Naive thymus-derived CD4-positive, alpha-beta T cell (primary cell): ENCODE data around the gene SVOP. TPM values are rescaled to one million over a fixed set of nuclear protein-coding genes. Genes with fewer than 3 reads are reported as not detected.
A peak's percentile ranks its signal among the peaks of the same experiment; 100 is the strongest.
"Not testable (repeated sequence)": the region's sequence is repeated elsewhere in the genome, so short reads cannot be mapped to it uniquely, and the experiment has no call there.

Experiments
- ATAC-seq: fragments of 150-1000 bp; cut with Tn5 transposase; 2 replicates; pipeline ENCODE4 v1.10.0; 2021; ENCODE audit warnings: mild to moderate bottlenecking, moderate library complexity
- CTCF ChIA-PET: fragments of 350-600 bp; sonication (Branson Sonifier 250); formaldehyde crosslinking; loops from one replicate; lab custom pipeline; 2021; ENCODE audit warnings: antibody characterized with exemption; lab: Charles Lee
- POLR2A ChIA-PET: fragments of 350-600 bp; sonication (Branson Sonifier 250); formaldehyde crosslinking; loops from one replicate; lab custom pipeline; 2021; ENCODE audit warnings: antibody characterized with exemption, inconsistent platforms; lab: Charles Lee
- DNase-seq, 9 donors: peaks; one replicate each; pipeline versions ENCODE4 v3.0.0 to v3.0.0-alpha.2; 2020 to 2022; ENCODE audit warnings: mixed read lengths in 1 of 9
- H3K27ac ChIP-seq: one replicate; pipeline ENCODE4 v1.7.0; 2013; ENCODE audit warnings: mild to moderate bottlenecking, low read depth, low read length, moderate library complexity
- H3K27me3 ChIP-seq, 2 donors: one replicate each; pipeline ENCODE4 v1.7.0; 2013; ENCODE audit warnings: low read length in 2 of 2, mild to moderate bottlenecking in 2 of 2, moderate library complexity in 2 of 2; ENCODE audit not compliant: control insufficient read depth in 2 of 2, insufficient read depth in 2 of 2
- H3K36me3 ChIP-seq, 3 experiments: 1 replicate in 2 of 3; 2 replicates in 1 of 3; pipeline ENCODE4 v1.7.0; 2013; ENCODE audit warnings: low read length in 3 of 3, mild to moderate bottlenecking in 3 of 3, moderate library complexity in 1 of 3; ENCODE audit not compliant: insufficient read depth in 3 of 3, control insufficient read depth in 2 of 3
- H3K4me1 ChIP-seq, 2 donors: one replicate each; pipeline ENCODE4 v1.7.0; 2013; ENCODE audit warnings: low read length in 2 of 2, mild to moderate bottlenecking in 2 of 2, moderate library complexity in 1 of 2; ENCODE audit not compliant: control insufficient read depth in 2 of 2, insufficient read depth in 2 of 2
- H3K4me3 ChIP-seq: 2 replicates; pipeline ENCODE4 v1.7.0; 2013; ENCODE audit warnings: mild to moderate bottlenecking, low read length
- H3K9me3 ChIP-seq, 3 experiments: 1 replicate in 2 of 3; 2 replicates in 1 of 3; pipeline ENCODE4 v1.7.0; 2013; ENCODE audit warnings: low read length in 3 of 3; ENCODE audit not compliant: control insufficient read depth in 2 of 3
- H3K27ac Mint-ChIP-seq, 9 donors: one replicate each; pipeline ENCODE4 v1.8.0; 2020 to 2022; ENCODE audit warnings: mixed read lengths in 9 of 9, mild to moderate bottlenecking in 8 of 9, moderate library complexity in 5 of 9, inconsistent platforms in 2 of 9
- H3K27me3 Mint-ChIP-seq, 5 donors: one replicate each; pipeline ENCODE4 v1.8.0; 2021 to 2022; ENCODE audit warnings: mixed read lengths in 5 of 5, mild to moderate bottlenecking in 1 of 5
- H3K36me3 Mint-ChIP-seq, 5 donors: one replicate each; pipeline ENCODE4 v1.8.0; 2020 to 2022; ENCODE audit warnings: mixed read lengths in 5 of 5, mild to moderate bottlenecking in 3 of 5, inconsistent platforms in 1 of 5
- H3K4me1 Mint-ChIP-seq, 7 donors: one replicate each; pipeline ENCODE4 v1.8.0; 2020 to 2022; ENCODE audit warnings: mixed read lengths in 7 of 7, mild to moderate bottlenecking in 3 of 7, inconsistent platforms in 1 of 7
- H3K4me3 Mint-ChIP-seq, 10 donors: one replicate each; pipeline ENCODE4 v1.8.0; 2020 to 2022; ENCODE audit warnings: mild to moderate bottlenecking in 10 of 10, mixed read lengths in 10 of 10, moderate library complexity in 6 of 10, inconsistent platforms in 2 of 10
- H3K9me3 Mint-ChIP-seq, 11 donors: one replicate each; pipeline ENCODE4 v1.8.0; 2020 to 2022; ENCODE audit warnings: mixed read lengths in 11 of 11, mild to moderate bottlenecking in 4 of 11, inconsistent platforms in 1 of 11, moderate library complexity in 1 of 11
- intact Hi-C, 2 donors: fragments of 100-400 bp; cut with micrococcal nuclease; formaldehyde crosslinking; loops; one replicate each; pipeline ENCODE4 v1.15.1; 2023
- polyA plus RNA-seq, 2 donors: library from polyadenylated mRNA; unstranded; fragments of 300-500 nt; fragmentation: Illumina TruSeq; gene quantifications; one replicate each; pipeline ENCODE4 v1.2.3, GENCODE V29; 2021
- total RNA-seq, 6 experiments: library from RNA in 5 of 6; stranded (reverse) in 5 of 6; gene quantifications; 1 replicate in 5 of 6; 2 replicates in 1 of 6; pipeline ENCODE4 v1.2.3 and lab custom pipeline; 2021 to 2026

The SVOP gene
- total and polyA plus RNA-seq, 7 experiments from 2014 or later: not detected

DNA sequence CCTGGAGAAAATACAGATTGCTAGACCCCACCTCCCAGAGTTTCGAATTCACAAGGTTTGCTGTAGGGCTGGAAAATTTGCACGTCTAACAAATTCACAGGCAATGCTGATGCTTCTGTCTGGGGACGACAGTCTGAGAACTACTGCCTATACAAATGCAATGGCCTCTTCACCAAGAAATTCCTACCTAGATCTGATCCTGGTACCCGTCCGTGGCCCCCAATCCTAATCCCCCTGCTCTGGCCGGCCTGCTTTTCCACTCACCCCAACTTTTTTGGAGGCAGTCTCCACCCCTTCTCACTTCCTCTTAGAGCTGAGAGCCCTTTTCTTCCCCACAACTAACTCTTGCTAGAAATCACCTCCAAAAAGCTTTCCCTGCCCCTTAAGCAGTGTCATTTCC, 160.4 kb downstream of the SVOP start:
- Histone ChIP-seq H3K27me3 (no peaks in the 10 kb centered on the region), H3K9me3 (no peaks in the 10 kb centered on the region), H3K4me1 (peaks cover 18 to 23% of the 10 kb centered on the region in 2 donors), H3K4me3 (no peak overlapping the region), H3K36me3 (no peaks in the 10 kb centered on the region), H3K27ac (no peak overlapping the region)
- H3K27me3 Mint-ChIP-seq: peaks cover 0 to 2% (median 0%) of the 10 kb centered on the region in 5 donors
- peak overlapping the region in 3 of 9 donors; percentile 6 to 39 (median 38) for H3K27ac Mint-ChIP-seq
- no peak for DNase-seq
- CTCF ChIA-PET: no interaction called here
- H3K9me3 Mint-ChIP-seq: peaks cover 0 to 4% (median 0%) of the 10 kb centered on the region in 11 donors
- POLR2A ChIA-PET: no interaction called here
- peak overlapping the region in 1 of 10 donors; percentile 35 for H3K4me3 Mint-ChIP-seq
- no peak for ATAC-seq
- H3K36me3 Mint-ChIP-seq: peaks cover 0 to 1% (median 0%) of the 10 kb centered on the region in 5 donors
- H3K4me1 Mint-ChIP-seq: peaks cover 26 to 41% (median 32%) of the 10 kb centered on the region in 7 donors
- intact Hi-C loops: no loop called here

GRCh38 chr12:108859923-108860291, 161.0 kb downstream of the SVOP start:
- peaks cover 0 to 5% (median 0%) of the 10 kb centered on the region in 5 donors for H3K36me3 Mint-ChIP-seq
- Histone ChIP-seq H3K4me3 (no peak overlapping the region), H3K27ac (no peak overlapping the region), H3K9me3 (no peaks in the 10 kb centered on the region), H3K36me3 (no peaks in the 10 kb centered on the region), H3K4me1 (peaks cover 18 to 23% of the 10 kb centered on the region in 2 donors), H3K27me3 (no peaks in the 10 kb centered on the region)
- CTCF ChIA-PET: no interaction called here
- peak overlapping the region in 1 of 9 donors; percentile 6 for H3K27ac Mint-ChIP-seq
- H3K27me3 Mint-ChIP-seq: peaks cover 0 to 2% (median 0%) of the 10 kb centered on the region in 5 donors
- POLR2A ChIA-PET: interaction anchor here (0.7 kb wide), 1 partner anchor 1869 kb away, joined by 5 read pairs; no protein-coding TSS in a partner anchor
- H3K4me1 Mint-ChIP-seq: peaks cover 26 to 45% (median 38%) of the 10 kb centered on the region in 7 donors
- H3K9me3 Mint-ChIP-seq: peaks cover 0 to 4% (median 0%) of the 10 kb centered on the region in 11 donors
- H3K4me3 Mint-ChIP-seq: no peak overlapping the region
- DNase-seq (no peak), ATAC-seq (no peak)
- intact Hi-C loops: loop anchor here (2.0 to 10.0 kb wide), 7 partner anchors 235 to 1538 kb away; partner anchors contain the start of genes FAM222A (in 2 of the 2), ALKBH2 (in 1 of the 2), FICD (in 1 of the 2) and PRDM4 (in 1 of the 2)

DNA sequence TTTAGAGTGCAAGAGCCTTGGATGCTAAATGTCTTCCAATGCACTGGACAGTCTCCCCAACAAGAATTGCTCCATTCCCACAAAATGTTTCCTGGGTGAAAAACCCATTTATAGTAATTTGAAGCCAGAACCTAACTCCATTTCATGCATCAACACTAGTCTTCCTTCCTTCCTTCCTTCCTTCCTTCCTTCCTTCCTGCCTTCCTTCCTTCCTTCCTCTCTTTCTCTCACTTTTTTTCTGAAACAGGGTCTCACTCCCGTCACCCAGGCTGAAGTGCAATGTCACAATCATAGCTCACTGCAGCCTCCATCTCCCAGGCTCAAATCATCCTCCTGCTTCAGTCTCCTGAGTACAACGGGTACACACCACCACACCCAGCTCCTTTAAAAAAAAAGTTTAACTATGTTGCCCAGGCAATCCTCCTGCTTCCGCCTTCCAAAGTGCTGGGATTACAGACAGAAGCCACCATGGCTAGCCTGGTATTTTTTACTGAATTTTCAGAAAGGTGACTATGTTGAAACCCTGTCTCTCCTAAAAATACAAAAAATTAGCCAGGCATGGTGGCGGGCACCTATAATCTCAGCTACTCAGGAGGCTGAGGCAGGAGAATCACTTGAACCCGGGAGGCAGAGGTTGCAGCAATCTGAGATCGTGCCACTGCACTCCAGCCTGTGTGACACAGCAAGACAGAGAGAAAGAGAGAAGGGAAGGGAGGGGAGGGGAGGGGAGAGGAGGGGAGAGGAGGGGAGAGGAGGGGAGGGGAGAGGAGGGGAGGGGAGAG, 161.5 kb downstream of the SVOP start:
- intact Hi-C loops: loop anchor here (2.0 to 10.0 kb wide), 7 partner anchors 235 to 1537 kb away; partner anchors contain the start of genes FAM222A (in 2 of the 2), ALKBH2 (in 1 of the 2), FICD (in 1 of the 2) and PRDM4 (in 1 of the 2)
- Mint-ChIP-seq H3K27ac (peak overlapping the region in 8 of 9 donors; percentile 14 to 93 (median 88)), H3K4me3 (peak overlapping the region; percentile 78 to 93 (median 90)), H3K4me1 (peaks cover 26 to 47% (median 39%) of the 10 kb centered on the region in 7 donors)
- H3K4me3 ChIP-seq, H3K27ac ChIP-seq, H3K27me3 ChIP-seq, ATAC-seq, CTCF ChIA-PET, H3K9me3 ChIP-seq, H3K36me3 ChIP-seq, H3K9me3 Mint-ChIP-seq, DNase-seq, H3K36me3 Mint-ChIP-seq, H3K27me3 Mint-ChIP-seq: not testable (repeated sequence)
- H3K4me1 ChIP-seq: peaks cover 18 to 23% of the 10 kb centered on the region in 2 donors
- POLR2A ChIA-PET: interaction anchor here (0.7 to 1.6 kb wide), 2 partner anchors 296 to 1869 kb away, joined by 3 to 5 read pairs; no protein-coding TSS in a partner anchor

- no peak for ATAC-seq
- H3K4me1 Mint-ChIP-seq: peaks cover 26 to 54% (median 45%) of the 10 kb centered on the region in 7 donors
- intact Hi-C loops: loop anchor here (1.0 to 10.0 kb wide), 8 partner anchors 194 to 1536 kb away; partner anchors contain the start of genes FAM222A (in 2 of the 2), ALKBH2 (in 1 of the 2), FICD (in 1 of the 2) and PRDM4 (in 1 of the 2)
- H3K27ac ChIP-seq: peak overlapping the region; percentile 86
- H3K4me3 ChIP-seq: peak overlapping the region; percentile 72
- peaks cover 0 to 2% (median 0%) of the 10 kb centered on the region in 5 donors for H3K27me3 Mint-ChIP-seq
- peak overlapping the region; percentile 66 to 93 (median 88) for H3K27ac Mint-ChIP-seq
- peaks cover 0 to 11% (median 5%) of the 10 kb centered on the region in 5 donors for H3K36me3 Mint-ChIP-seq
- H3K36me3 ChIP-seq: no peaks in the 10 kb centered on the region
- H3K4me1 ChIP-seq: peaks cover 18 to 23% of the 10 kb centered on the region in 2 donors
- POLR2A ChIA-PET: interaction anchor here (0.5 to 2.1 kb wide), 9 partner anchors 10 to 358 kb away, joined by 3 to 9 read pairs (median 4); partner anchors contain the start of genes FICD, ISCU, SELPLG and USP30
- peaks cover 0 to 4% (median 0%) of the 10 kb centered on the region in 11 donors for H3K9me3 Mint-ChIP-seq
- peak overlapping the region; percentile 78 to 93 (median 90) for H3K4me3 Mint-ChIP-seq
- no peaks in the 10 kb centered on the region for H3K27me3 ChIP-seq
- no peaks in the 10 kb centered on the region for H3K9me3 ChIP-seq
- CTCF ChIA-PET: no interaction called here
- DNase-seq: peak in 3 of 9 donors; percentile 11 to 19 (median 13)
These were observed 162.4 kb downstream of the SVOP start for GRCh38 chr12:108858311-108859074.

Other genes with a start within 250 kb of the SVOP start
- 10 to 100 TPM; 23.4 to 32.8 (median 29.9) TPM for gene SSH1, start 163.5 kb downstream of the SVOP start, total RNA-seq
- 1 to 10 TPM; 5.2 to 7.7 TPM for gene SSH1, start 163.5 kb downstream of the SVOP start, polyA plus RNA-seq
- gene DAO, start 141.0 kb downstream of the SVOP start, total RNA-seq: not detected
- not detected for gene DAO, start 141.0 kb downstream of the SVOP start, polyA plus RNA-seq
- gene USP30, start 31.5 kb upstream of the SVOP start, total RNA-seq: 10 to 100 TPM in 4 of 5 experiments, 1 to 10 TPM in 1; 7.8 to 15.7 (median 12.9) TPM
- gene USP30, start 31.5 kb upstream of the SVOP start, polyA plus RNA-seq: 10 to 100 TPM; 11.0 to 15.7 TPM
- gene ALKBH2, start 72.4 kb upstream of the SVOP start, total RNA-seq: 10 to 100 TPM; 13.2 to 21.4 (median 17.6) TPM
- gene ALKBH2, start 72.4 kb upstream of the SVOP start, polyA plus RNA-seq: 10 to 100 TPM; 18.0 to 23.2 TPM
- gene UNG, start 76.5 kb upstream of the SVOP start, total RNA-seq: 10 to 100 TPM in 3 of 5 experiments, 1 to 10 TPM in 2; 7.7 to 54.8 (median 13.6) TPM
- gene UNG, start 76.5 kb upstream of the SVOP start, polyA plus RNA-seq: 10 to 100 TPM; 21.9 to 34.7 TPM
- 10 to 100 TPM in 4 of 5 experiments, 1 to 10 TPM in 1; 8.8 to 58.3 (median 40.8) TPM for gene ACACB, start 95.5 kb upstream of the SVOP start, total RNA-seq
- gene ACACB, start 95.5 kb upstream of the SVOP start, polyA plus RNA-seq: 1 to 10 TPM; 3.8 to 4.5 TPM